Measurements from ENCODE around the gene CACNA1B. TPM values are rescaled to one million over a fixed set of nuclear protein-coding genes. Genes with fewer than 3 reads are reported as not detected.

Gene CACNA1B
- 62.0 TPM for total RNA-seq

DNA sequence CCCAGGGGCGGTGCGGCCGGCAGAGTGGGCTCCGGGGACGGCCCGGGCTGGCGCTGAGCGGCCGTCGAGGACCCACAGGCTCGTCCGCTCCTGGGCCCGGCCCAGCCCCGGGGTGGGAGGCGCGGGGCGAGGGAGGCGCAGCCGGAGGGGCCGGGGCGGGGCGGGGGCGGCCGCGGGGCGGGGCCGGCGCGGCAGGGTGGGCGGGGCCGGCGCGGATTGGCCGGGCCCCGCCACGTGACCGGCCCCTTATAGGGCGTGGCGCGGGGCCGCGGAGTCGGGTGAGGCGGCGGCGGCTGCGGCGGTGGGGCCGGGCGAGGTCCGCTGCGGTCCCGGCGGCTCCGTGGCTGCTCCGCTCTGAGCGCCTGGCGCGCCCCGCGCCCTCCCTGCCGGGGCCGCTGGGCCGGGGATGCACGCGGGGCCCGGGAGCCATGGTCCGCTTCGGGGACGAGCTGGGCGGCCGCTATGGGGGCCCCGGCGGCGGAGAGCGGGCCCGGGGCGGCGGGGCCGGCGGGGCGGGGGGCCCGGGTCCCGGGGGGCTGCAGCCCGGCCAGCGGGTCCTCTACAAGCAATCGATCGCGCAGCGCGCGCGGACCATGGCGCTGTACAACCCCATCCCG lies at the start of gene CACNA1B:
Gene CACNA1B, plus strand, starts transcription at position 277 of the 617 bp plus-strand sequence. Its CDS starts 152 bp downstream, at position 429.

Small RNA genes within 50 kb of the gene (small RNA-seq; reads per million reads assigned to genes)
- not detected for gene AL591424.2 (ENCODE audit: low replicate concordance)
- gene MIR602 (ENCODE audit: low replicate concordance) = not detected

Data from parietal lobe (tissue), 2 donors.